ENCODE results near the gene PPFIA2.

The PPFIA2 gene

GRCh38 chr12:81417056-81417455 lies 342.1 kb downstream of the PPFIA2 start:
- DNase-seq = no peak

DNA sequence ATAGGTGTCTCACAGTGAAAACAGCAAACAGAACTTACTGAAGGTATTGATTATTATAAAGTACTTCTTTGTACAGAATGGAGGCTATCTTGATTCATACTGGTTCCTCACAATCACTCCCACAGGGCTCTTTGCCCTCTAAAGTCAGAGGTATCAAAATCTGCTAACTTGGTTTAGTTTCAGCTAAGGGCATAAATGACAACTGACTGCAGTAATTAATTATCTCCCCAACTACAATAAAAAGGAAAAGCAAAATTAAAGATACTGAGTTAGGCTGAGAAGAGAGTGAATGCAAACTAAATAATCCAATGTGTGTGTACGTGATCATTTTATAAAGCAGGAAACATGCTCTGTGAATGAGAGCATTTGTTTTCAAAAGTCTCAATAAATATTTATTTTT lies 342.6 kb downstream of the PPFIA2 start:
- DNase-seq = no peak

- no peak for DNase-seq
These were observed 344.7 kb downstream of the PPFIA2 start for GRCh38 chr12:81414441-81414840.

- no peak for DNase-seq
These were observed 346.2 kb downstream of the PPFIA2 start for GRCh38 chr12:81412940-81413339.

GRCh38 chr12:81403348-81403747 lies 355.8 kb downstream of the PPFIA2 start:
- no peak for DNase-seq

DNA sequence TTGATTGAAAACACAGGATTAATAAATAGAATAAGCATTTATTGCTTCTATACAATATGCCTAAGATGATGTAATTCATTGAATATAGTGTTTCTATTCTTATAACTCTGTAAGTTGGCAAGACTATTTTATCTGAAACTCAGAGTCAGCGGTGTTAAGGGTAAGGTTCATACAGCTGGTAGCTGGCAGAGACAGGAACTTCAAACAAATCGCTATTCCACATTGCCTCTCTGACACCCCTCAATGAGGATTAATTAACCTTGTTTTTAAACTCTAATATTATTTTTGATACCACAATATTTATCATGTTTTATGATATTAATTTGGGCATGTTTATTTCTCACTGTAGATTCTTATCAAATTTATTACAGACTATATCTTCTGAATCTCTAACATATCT lies 357.9 kb downstream of the PPFIA2 start:
- no peak for DNase-seq

GRCh38 chr12:81400024-81400423 lies 359.1 kb downstream of the PPFIA2 start:
- DNase-seq = no peak

DNA sequence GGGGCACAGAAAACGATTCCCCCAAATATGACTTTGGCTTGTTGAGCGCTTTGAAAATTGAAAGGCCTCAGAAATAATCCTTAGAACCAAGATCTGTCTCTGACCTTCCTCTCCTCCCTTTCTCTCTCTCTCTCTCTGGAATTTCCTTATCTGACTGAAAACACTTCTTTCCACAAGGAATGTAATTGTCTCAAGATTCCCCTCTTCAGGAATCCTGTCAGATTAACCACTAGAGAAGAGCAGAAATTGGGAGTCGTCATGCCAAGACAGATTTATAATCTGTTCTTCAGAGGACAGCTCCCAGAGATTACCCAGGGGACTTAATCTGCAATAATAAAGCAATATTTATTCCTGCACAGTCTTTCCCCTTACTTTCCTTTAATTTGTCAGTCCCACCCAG lies 363.7 kb downstream of the PPFIA2 start:
- no peak for DNase-seq

DNA sequence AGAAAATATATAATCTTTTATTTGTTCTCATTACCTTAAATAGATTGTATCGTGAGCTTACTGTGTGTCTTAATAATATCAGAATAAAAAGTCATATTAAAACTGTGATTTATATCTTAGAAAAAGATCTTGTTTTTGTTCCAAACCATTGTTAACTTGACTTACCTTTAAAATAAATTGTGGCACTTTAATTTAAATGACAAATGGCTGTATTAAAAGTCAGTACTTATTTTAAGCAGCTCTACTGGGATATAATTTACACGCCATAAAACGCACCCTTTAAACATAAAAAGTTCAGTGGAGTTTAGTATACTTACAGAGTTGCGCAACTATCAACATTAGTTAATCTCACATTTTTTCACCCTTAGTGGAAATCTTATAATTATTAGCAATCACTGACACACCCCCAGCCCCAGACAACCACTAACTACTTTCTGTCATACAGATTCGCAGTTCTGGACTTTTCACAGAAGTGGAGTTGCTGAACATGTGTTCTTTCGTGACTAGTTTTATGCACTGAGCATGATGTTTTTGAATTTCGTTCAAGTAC lies 369.5 kb downstream of the PPFIA2 start:
- no peak for DNase-seq

DNA sequence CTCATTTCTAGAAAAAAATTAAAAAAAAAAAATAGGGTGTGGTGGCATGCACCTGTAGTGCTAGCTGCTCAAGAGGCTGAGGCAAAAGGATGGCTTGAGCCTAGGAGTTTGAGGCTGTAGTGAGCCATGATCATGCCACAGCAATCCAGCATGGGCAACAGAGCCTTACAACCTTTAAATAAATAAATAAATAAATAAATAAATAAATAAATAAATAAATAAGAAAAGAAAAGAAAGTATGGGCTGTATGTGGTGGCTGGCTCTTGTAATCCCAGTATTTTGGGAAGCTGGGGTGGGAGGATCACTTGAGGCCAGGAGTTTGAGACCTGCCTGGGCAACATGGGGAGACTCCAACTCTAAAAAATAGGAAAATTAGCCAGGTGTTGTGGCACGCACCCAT lies 373.0 kb downstream of the PPFIA2 start:
- DNase-seq = no peak

DNA sequence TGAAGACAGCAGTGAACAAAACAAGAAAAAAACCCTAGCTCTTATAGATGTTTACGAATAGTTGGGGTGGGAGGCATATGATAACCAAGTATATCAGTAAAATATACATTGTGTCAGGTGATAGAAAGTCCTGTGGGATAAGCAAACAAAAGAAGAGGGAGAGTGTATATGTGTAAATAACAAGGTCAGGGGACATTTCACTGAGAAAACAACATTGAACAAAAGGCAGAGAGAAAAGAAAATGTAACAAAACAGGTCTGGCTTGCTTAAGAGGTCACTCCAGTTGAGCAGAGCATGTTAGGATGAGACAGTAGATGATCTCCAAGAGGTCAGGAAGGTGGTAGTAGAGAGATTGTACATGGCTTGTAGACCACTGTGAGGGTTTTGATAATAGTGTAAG lies 377.2 kb downstream of the PPFIA2 start:
- no peak for DNase-seq

GRCh38 chr12:81378601-81379285 lies 380.4 kb downstream of the PPFIA2 start:
- DNase-seq = no peak

DNA sequence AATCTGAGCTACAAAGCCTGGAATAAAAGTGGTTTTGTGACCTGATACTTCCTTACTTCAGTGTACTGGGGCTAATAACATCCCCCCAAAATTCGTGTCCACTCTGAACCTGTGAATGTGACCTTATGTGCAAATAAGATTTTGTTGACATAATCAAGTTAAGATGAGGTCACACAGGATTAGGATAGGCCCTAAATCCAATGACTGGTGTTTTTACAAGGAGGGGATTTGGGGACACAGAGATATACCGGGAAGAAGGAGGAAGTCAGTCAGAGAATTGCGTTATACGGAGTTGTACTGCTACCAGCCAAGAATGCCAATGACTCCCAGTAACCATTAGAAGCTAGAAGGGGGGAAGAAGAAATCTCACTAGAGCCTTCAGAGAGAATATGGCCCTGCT lies 381.4 kb downstream of the PPFIA2 start:
- DNase-seq = no peak

- no peak for DNase-seq
These were observed 383.2 kb downstream of the PPFIA2 start for GRCh38 chr12:81375969-81376368.

GRCh38 chr12:81370456-81370855 lies 388.7 kb downstream of the PPFIA2 start:
- no peak for DNase-seq

DNA sequence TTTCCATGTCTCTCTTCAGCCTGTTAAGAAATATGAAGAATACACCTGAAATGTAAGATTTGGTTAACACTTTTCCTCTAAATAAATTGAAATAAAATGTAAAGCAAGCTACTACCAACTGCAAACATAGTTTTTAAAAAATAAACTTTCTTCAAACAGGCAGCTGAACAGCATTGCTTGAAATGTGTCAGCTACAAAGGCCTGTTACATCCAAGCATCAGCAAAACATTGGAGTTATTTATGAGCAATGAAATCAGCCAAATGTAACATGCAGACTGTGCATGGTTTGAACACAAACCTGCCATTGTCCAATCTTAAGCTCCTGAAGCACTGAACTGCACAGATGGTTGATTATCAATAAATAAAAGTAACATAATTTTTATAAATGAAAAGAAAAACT lies 390.0 kb downstream of the PPFIA2 start:
- no peak for DNase-seq

GRCh38 chr12:81365284-81365683 lies 393.9 kb downstream of the PPFIA2 start:
- DNase-seq = no peak

GRCh38 chr12:81360916-81361315 lies 398.2 kb downstream of the PPFIA2 start:
- no peak for DNase-seq

DNA sequence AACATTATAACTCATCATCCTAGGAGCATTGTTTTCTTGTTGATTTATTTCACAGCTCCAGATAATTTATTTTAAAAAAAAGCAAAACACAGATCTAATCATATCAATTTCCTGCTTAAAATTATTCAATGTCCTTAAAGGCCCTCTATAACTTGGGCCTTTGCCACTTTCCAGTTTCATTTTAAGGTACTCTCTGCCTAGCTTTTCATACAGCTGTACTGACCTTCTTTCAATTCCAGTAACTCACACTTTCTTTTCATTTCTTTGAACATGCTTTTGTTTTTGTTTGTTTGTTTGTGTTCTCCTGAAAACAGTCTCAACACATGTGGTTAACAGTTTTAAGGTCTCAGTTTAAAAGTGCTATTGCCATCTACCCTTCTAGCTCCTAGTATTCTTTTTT lies 399.4 kb downstream of the PPFIA2 start:
- DNase-seq = no peak

- DNase-seq = no peak
These were observed 404.7 kb downstream of the PPFIA2 start for GRCh38 chr12:81354327-81354932.

DNA sequence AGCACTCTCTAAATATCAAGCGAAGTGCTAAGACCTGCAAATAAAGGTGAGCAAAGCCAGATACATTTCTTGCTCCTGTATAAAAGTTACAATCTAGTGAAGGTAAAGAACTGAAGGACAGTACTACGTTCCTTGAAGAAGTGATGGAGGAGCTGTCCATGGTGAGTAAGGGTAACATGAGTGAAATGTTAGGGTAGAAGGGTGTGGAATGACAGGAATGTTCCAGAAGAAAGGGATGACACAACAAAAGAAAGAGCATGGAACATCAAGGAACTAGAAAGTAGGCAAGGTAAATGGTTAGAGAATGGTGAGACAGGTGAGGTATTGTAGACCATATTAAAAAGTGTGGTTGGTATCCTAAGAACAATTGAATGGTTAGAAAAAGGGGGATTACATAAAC lies 408.8 kb downstream of the PPFIA2 start:
- no peak for DNase-seq

GRCh38 chr12:81347404-81347803 lies 411.7 kb downstream of the PPFIA2 start:
- DNase-seq = no peak

- DNase-seq = no peak
These were observed 418.2 kb downstream of the PPFIA2 start for GRCh38 chr12:81340910-81341309.

GRCh38 chr12:81339071-81339470 lies 420.1 kb downstream of the PPFIA2 start:
- DNase-seq = no peak

GRCh38 chr12:81337886-81338285 lies 421.3 kb downstream of the PPFIA2 start:
- no peak for DNase-seq

All from CD4-positive, alpha-beta T cell treated with Interferon gamma for 1 hour (primary cell).